GM18502 (cell line): ENCODE measurements around the gene TMEM26.

ENCODE experiments used
- ATAC-seq: cut with Tn5 transposase; IDR thresholded peaks from one replicate; pipeline ENCODE4 v1.9.1; 2021; ENCODE audit warnings: mild to moderate bottlenecking; ENCODE audit not compliant: unreplicated experiment, poor library complexity

The TMEM26 gene

DNA sequence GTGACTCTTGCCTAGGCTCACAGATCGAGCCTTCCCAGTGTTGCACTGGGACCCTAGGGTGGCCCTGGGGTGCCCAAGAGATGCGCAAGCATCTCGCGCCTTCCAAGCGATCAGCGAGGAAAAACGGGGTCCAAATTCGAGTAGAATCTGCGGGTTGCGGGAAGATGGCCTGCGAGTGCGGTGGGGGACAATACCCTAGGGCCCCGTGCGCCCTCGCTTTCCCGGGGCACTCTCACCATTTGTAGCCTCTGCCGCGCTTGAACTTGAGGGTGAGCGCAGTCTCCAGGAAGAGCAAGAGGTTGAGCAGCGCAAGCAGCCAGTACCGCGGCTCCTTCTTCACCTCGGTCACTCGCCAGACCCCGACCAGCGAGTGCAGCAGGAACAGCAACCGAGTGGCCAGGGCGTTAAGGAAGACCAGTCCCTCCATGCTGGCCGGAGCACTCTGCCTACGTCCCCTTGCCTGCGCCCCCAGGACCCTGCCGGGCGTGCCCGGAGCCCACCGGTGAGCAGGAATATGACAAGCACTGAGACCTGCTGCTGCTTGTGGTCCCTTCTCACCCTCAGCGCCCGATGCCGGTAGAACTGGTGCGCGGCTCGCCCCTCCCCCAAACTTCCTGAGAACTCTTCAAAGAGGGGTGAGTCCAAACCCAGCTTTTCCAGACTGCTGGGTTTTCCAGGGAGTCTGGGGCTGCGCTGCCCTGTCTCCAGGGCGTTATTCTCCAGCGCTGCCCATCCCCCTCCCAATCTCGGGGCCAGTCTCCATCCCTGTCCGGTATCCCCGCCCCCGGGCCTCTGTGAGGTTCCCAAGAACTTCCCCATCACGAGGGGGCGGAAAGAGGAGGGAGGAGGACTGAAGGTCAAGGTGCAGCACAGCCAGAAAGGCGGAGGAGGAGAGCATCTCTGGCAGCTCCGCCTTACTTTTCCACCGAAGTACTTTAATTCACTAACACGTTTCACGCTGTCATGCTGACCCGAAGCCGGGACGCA, at the start of gene TMEM26:
TSS of gene TMEM26 (minus strand) at position 727 of the 987 bp plus-strand sequence. CDS start at position 427, 300 bp downstream.
- ATAC-seq: no peak

DNA sequence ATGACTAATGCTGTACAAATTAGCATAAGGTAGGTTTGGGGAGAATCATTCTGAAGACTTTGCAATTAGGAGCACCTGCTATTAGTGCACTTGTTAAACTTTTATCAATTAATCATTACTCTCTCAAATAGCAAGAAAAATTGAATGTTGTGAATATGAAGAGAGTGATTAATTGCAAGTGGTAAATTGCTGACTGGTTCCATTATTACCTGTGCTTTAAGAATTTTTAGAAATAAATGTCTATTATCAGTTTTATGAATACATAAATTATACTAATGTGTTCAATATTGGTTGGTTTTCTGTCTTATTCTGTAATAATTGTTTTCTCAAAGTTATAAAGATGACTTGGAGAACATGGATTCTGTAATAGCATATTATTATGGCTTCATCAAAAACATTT, 47.3 kb upstream of the TMEM26 start:
- no peak for ATAC-seq

DNA sequence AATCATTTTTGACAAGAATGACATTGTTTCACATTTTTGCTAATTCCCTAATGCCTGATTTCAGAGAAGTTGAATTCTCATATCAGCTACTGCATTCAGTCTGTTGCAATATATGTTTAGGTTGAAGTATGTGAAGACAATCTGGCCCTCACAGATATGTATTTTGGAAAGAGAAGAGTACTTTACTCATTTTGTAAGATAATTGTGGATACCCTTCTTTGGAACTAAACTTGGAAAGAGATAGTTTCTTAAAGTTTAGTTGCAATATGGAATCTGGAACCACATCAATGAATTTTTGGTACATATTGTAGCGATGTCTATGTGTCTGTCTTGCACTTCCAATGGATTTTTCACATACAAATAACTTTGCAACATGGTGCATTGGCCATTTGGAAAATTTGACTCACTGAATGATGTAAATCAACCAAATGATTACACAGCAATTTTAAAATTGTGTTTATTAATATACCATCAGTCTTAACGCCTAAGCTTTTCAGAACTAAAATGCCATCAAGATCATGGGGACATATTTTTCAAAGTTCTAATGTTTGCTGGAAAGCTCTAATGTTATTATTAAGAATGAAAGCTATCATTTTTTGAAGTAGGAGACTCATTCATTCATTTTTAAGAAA, 39.3 kb upstream of the TMEM26 start:
- no peak for ATAC-seq

DNA sequence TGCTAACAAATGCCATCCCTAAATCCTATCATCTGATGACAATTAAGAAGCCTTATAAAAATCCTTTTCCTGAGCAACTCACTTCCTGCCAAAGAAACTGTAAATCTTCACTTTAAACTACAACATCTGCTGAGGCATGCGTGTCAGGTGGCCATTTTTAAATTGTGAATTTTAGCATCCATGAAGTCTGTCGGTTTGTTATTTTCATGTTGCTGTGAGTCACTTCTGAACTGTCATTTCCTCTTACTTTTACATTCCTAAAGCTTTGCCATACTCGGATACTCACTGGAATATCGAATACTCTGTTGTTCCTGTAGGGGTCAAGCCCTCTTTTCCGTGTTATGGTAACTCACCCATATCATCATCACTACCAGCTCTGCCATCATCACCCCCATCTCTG, 34.3 kb upstream of the TMEM26 start:
- no peak for ATAC-seq

DNA sequence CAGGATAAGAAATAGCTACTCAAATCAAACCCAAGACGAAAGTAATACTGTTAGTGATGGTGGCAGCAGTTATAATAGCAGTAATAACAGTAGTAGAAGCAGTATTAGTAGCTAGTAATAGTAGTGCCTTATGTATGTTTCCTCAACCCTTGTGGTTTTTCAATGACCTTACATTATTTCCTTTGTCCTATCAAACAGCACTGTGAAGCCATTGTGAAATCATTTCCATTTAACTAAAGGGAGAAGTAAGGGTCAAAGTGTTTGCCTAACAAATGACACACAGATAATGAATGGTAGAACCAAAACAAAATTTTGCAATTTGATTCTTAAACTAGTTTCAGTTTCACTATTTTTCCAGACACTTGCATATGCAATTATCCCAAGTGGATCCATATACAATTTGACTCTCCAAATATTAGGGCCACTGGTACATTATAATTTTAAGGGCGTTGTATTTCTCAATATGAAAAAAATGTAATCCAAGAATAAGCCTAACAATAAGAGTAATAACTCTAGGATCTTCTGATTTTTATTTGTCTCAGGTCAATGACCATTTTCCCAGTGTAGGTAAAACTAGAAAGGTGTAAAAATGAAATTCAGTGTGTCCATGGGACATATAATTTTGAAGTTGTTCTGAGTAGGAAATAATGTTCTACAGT, 33.7 kb upstream of the TMEM26 start:
- ATAC-seq: no peak

- ATAC-seq: no peak
Observed at GRCh38 chr10:61486251-61486650, 33.1 kb upstream of the TMEM26 start.

- ATAC-seq: no peak
Observed at GRCh38 chr10:61481597-61481996, 28.4 kb upstream of the TMEM26 start.

GRCh38 chr10:61480208-61480607, 27.0 kb upstream of the TMEM26 start:
- ATAC-seq: no peak

GRCh38 chr10:61478621-61479312, 25.6 kb upstream of the TMEM26 start:
- ATAC-seq: no peak

DNA sequence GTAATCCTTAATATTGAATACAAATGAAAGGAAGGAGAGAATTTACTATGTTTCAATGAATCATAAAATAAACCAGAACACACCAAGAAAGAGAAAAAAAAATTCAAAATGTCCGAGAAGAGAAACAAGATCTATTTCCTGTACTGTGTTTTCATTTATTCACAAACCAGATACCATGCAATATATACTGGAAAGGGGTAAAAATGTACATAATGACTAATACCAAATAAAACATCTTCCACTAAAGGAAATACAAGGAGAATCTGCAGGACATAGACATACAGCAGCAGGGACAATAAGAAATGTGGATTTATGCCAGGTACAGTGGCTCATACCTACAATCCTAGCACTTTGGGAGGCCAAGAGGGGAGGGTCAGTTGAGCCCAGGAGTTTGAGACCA, 24.3 kb upstream of the TMEM26 start:
- ATAC-seq: no peak

GRCh38 chr10:61476529-61476928, 23.3 kb upstream of the TMEM26 start:
- no peak for ATAC-seq

- no peak for ATAC-seq
Observed at GRCh38 chr10:61475449-61475873, 22.3 kb upstream of the TMEM26 start.

DNA sequence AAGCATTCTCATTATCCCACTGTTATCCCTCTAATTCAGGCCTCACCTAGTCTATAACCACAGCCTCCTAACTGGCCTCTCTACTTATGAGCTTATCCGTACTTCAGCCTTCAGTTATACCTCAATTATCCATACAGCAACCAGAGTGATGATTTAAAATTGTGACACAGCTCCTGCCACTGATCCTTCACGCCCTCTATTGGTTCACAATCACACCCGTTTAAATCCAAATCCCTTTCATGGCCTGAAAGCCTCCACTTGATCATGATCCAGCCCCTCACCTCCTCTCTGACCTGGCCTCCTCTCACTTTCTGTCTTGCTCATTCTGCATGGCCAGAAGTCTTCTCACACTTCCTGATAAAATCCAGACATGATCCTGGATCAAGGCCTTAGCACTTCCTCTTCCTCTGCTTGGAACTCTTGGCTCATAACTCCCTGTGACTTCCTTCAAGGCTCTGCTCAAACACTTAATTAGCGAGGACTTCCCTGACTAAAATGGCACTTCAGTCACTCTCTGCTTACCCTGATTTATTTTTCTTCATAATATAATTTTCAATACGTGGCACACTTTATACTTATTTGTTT, 19.0 kb upstream of the TMEM26 start:
- ATAC-seq: no peak

DNA sequence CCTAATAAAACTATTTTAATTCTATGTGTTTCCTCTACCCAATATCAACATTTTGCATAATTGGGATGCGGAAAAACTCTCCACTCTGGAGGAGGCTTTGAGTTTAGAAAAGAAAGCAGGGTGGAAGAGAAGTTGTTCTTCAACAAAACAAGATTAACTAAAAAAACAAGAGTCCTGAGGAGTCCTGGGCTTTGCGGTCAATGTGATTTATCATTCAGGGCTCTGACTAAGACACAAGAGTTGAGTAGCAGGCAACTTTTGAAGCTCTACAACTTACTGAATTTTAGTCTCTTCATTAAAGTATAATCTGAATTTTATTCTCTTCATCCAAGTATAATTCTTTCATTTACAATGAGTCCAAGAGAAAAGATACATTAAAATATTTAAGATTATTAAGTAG, 18.3 kb upstream of the TMEM26 start:
- no peak for ATAC-seq

- no peak for ATAC-seq
Observed at GRCh38 chr10:61470740-61471139, 17.6 kb upstream of the TMEM26 start.

DNA sequence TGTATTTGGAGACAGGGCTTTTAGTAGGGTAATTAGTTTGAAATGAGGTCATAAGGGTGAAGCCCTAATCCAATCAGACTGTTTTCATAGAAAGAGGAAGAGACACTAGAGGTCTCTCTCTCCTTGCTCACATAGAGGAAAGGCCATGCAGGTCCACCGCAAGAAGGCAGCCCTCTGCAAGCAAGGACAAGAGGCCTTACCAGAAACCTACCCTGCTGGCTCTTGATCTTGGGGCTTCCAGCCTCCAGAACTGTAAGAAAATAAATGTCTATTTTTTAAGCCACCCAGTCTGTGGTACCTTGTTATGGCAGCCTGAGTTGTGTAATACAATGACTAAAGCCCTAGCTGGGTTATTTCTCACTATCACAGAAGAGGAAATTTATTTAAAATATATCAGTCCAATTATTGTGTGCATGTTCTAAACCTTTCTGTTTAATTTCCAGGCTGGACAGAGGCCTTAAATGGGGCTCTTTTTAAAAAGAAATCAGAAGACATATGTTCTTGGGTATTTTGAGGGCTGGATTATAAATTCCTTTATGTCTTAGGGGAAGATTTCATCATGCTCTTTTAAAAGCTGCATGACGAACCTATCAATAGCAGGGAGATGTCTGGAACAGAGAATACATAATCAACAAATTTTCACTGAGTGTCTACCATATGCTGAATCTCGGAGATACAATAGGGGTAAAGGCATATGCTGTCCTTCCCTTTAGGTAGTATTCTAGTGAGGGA, 12.9 kb upstream of the TMEM26 start:
- no peak for ATAC-seq

DNA sequence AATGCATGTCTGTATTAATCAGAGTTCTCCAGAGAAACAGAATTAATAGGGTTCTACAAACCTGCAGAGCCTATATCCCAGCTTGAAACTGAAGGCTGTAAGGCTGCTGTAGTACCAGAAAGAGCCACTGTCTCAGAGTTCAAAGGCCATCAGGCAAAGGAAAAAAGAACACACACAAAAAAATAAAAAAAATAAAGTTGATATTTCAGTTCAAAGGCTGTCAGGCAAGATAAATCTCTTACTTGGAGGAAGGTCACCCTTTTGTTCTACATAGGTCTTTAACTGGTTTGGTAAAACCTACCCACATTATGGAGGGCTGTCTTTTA, 12.0 kb upstream of the TMEM26 start:
- no peak for ATAC-seq

DNA sequence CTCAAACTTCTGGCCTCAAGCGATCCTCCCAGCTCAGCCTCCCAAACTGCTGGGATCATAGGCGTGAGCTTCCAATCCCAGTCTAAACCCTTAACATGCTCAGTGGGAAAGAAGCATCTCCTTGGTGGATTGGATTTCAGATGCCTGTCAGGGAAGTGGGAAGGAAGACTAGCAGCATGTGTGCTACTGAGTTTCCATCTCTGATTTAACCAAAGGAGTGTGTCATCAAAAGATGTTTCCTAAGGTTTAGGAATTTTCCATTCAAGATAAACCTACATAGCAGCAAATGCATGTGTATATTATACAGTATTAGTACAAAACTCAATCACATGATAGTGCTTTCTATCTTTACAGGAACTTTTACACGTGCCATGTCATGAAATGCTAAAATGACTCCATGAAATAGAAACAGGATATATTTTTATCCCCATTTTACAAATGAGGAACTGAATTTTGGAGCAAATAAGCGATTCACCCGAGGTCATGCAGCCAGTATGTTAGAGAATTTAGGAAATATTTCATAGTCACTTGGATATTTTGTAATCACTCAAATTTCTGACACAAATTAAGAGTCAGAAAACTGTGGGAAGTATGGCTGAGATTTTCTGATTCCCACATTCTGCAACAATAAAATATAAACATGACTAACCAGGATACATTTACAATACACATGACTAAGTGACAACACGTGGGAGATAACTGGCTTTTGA, 11.4 kb upstream of the TMEM26 start:
- no peak for ATAC-seq
